Stimulated activated CD4-positive, alpha-beta T cell treated with anti-CD3 and anti-CD28 coated beads, Interleukin-2, amount 100 ng/mL, for 48 hours (primary cell): ENCODE data around the gene PAX3.

Experiments
- DNase-seq, 2 donors: peaks; one replicate each; pipeline ENCODE4 v3.0.0-alpha.2; 2020

Gene PAX3

GRCh38 chr2:222309766-222310165 is 11.0 kb upstream of the PAX3 start:
- no peak for DNase-seq

DNA sequence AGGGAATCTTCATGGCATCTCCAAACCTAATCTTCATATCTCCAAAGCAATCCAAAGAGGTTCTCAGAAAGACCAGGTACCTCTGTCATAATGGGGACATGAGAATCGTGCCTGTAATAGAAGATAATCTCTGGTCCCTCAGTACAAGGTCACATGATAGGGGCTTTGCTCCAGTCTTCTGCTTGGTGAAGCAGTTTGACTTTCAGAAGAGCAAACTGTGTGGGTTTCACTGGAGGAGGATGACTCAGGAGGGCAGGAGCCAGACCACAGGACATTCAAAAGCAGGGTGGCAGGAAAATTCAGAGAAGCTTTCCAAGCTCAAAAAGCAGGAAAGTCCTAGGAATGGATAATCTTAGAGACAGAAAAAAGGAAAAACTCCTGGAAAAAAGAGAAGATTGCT is 10.6 kb upstream of the PAX3 start:
- no peak for DNase-seq

- DNase-seq, result no peak
Measured at GRCh38 chr2:222307978-222308730, 9.4 kb upstream of the PAX3 start.

- no peak for DNase-seq
Measured at GRCh38 chr2:222307143-222307756, 8.5 kb upstream of the PAX3 start.

GRCh38 chr2:222306393-222307142 is 7.8 kb upstream of the PAX3 start:
- no peak for DNase-seq

DNA sequence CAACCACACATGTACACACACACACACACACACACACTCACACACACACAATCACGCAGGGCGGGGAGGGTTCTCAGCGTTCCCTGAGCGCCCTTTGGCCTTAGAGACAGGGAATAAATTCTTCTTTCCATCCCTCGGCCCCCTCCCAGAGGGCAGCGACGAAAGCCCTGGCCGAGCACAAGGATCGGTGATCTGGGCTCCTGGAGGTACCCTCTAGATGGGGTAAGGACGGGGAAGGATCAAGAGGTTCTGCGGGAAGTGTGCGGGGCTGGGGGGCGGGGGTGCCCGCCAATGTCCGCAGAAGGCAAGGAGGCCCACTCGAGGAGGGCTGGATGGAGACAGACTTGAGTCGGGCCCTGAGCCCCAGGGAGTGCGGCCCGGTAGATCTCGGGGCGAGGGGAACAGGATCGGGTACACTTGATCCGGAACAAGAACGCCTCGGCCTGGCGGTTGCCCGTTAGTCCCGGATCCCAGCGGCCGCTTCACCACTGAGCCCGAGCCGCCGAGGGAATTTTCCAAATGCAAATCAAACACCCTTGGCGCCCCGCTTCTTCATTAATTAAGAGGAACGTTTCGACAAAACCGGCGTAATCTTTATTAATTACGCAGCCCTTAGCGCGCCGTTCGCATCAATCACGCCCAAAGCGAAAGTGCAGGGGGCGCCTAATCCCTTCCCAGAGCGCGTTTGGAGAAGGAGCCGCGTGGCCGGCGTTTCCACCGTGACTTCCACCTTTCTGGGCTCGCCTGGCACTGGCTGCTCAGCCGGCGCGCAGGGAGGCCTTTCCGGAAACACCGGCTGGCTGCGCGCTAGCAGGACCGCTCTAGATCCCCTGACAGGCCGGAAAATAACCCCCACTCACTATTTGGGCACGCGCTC is 7.0 kb upstream of the PAX3 start:
- no peak for DNase-seq

- no peak for DNase-seq
Measured at GRCh38 chr2:222304737-222305515, 6.1 kb upstream of the PAX3 start.

- no peak for DNase-seq
Measured at GRCh38 chr2:222303828-222304736, 5.3 kb upstream of the PAX3 start.

DNA sequence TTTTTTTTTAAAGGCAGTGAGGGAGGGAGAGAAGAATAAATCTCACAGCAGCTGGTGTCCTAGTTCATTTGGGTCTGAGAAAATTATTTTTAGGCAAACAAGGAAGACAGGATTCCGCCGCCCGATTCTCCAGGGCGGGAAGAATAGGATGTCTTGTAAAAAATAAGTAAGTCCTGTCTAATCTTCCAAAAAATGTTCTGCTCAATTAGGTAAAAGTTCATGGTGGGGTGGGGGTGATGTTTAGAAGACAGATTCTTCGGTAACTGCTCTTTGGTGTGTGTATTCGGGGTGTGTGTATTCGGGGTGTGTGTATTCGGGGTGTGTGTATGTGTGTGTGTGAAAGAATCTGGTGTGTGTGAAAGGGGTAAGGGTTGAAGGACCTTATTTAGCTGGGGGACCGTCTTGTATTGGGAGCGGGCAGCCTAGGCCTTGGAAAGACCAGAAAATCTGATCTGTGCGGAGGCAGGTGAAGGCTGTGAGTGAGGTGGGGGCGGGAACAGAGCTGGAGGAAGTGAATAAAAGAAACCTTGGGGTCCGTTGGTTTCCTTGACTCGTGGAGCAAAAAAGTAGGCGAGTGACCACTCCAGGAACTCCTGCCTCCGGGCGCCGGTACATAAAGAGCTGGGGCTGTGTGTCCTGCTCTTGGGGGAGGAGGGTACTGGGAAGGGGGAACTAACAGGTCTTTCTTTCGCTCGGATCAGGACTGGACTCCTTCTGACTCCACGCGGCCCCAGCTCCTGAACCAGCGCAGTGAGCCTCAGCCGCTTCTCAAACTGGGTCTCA is 4.4 kb upstream of the PAX3 start:
- no peak for DNase-seq

GRCh38 chr2:222302178-222303018 is 3.6 kb upstream of the PAX3 start:
- no peak for DNase-seq

DNA sequence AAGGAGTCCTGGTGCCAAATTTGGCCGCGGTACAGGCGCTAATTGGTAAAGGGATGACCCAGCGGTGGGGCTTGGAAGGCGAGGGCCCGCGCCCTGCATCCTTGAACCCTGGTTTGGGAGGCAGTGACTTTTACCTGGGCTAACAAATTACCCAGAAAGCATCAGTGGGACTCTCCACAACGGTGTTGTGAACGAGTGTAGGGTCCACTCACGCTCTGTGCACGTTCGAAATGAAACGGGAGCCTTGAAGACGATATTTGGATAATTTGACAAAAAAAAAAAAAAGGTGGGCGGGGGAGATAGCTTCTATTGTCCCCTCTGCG is 3.0 kb upstream of the PAX3 start:
- DNase-seq, result no peak

- no peak for DNase-seq
Measured at GRCh38 chr2:222301053-222301795, 2.4 kb upstream of the PAX3 start.

DNA sequence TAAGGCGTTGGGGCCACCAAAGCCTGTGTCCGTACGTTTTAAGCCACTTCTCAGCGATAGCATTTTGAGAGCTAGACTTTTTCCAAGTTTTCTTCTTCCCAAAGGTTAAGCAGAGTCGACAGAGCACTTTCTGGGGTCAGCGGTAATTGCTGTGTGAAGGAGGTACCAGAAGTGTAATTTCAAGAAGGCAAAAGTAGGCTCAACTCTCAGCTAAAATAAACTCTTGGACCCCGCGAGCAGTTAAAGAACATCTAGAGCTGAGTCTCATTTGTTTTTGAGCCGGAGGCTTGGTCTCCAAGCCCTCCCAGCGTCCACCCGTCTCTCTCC is 1.9 kb upstream of the PAX3 start:
- DNase-seq, result no peak

- no peak for DNase-seq
Measured at GRCh38 chr2:222299906-222300725, 1.3 kb upstream of the PAX3 start.

DNA sequence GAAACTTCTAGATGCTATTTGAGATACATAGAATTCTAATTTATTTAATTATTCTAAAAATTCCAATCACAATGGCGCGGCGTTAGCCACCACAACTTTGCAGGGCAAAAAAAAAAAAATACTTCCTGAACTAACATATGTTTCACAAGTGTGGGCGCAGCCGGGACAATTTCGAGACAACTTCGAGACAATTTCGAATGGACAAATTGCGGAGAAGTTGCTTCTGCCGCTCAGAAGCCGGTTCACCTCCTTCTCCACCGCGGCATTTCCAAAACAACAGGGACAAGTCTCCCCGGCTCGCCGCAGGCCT is 842 bp downstream of the PAX3 start:
- DNase-seq, result no peak

DNA sequence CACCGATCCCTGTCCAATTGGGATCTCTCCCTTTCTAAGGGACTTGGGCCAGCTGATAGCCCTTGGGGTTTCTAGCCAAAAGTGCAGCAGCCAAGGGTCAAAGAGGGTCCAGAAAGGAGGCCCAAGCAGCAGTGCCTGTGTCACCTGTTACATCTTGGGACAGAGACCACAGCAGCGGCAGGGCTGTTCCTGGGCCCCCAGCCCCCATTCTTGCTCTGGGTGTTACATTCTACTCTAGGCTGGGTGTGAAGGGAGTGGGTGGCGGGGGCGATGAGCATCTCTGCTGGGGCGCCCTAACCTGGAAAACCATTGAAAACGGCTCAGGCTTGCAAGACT is 1.2 kb downstream of the PAX3 start:
- no peak for DNase-seq

- no peak for DNase-seq
Measured at GRCh38 chr2:222296911-222297599, 1.7 kb downstream of the PAX3 start.

DNA sequence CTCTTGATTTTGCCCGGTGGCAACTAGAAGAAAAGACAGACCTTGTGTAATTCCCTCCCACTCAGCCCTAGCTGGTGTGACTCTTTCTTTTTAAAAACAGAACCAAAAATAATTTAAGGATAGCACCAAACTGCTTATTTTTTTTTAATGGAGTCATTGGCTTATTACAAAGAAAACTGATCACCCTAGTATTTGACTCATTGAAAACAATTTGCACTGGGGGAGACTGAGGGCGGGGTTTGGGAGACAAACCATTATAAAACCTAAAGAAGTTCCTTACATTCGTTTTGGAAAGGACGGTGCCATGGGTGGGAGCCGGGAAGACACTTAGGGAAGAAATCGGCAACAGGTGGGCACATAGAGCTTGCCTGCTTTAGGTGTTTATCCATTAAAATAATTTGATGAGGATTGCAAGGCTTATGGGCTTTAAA is 2.5 kb downstream of the PAX3 start:
- no peak for DNase-seq
